Hepatocyte (in vitro differentiated cells): ENCODE measurements around the gene MAN1C1.

Source experiments
- CTCF ChIP-seq: fragments of 200-600 bp; sonication (generic); IDR thresholded peaks from 2 replicates; pipeline ENCODE4 v1.5.1; 2016; ENCODE audit warnings: antibody characterized with exemption, mild to moderate bottlenecking; ENCODE audit not compliant: poor library complexity
- EZH2phosphoT487 ChIP-seq: fragments of 200-600 bp; sonication (generic); IDR thresholded peaks from one replicate; pipeline ENCODE4 v1.6.1; 2018; ENCODE audit warnings: antibody characterized with exemption, mild to moderate bottlenecking, low read depth, moderate library complexity; ENCODE audit not compliant: unreplicated experiment, severe bottlenecking

- TF ChIP-seq CTCF (no peak), EZH2phosphoT487 (no peak)
Measured at GRCh38 chr1:25673456-25673855, 56.9 kb downstream of the MAN1C1 start.
